Tibial nerve (tissue), 4 donors: ENCODE data around the gene ZNF501. TPM values are rescaled to one million over a fixed set of nuclear protein-coding genes. Genes with fewer than 3 reads are reported as not detected.

Experiments
- DNase-seq, 2 donors: peaks; one replicate each; pipeline ENCODE4 v3.0.0-alpha.2; 2019; ENCODE audit warnings: low spot score in 2 of 2
- H3K27ac ChIP-seq, 4 donors: fragments of 200-600 bp; sonication (generic) in 3 of 4; one replicate each; pipeline ENCODE4 v1.5.1; 2017 to 2019; ENCODE audit warnings: mild to moderate bottlenecking in 1 of 4
- H3K27me3 ChIP-seq, 2 donors: fragments of 200-600 bp; sonication (generic) in 1 of 2; one replicate each; pipeline versions ENCODE4 v1.5.1 to v1.6.0; 2017 to 2019
- H3K36me3 ChIP-seq, 3 donors: fragments of 200-600 bp; sonication (generic); one replicate each; pipeline ENCODE4 v1.5.1; 2018 to 2019
- H3K4me1 ChIP-seq, 4 donors: fragments of 200-600 bp; sonication (generic) in 3 of 4; one replicate each; pipeline ENCODE4 v1.5.1; 2017 to 2019
- H3K4me3 ChIP-seq, 4 donors: fragments of 200-600 bp; sonication (generic) in 3 of 4; one replicate each; pipeline ENCODE4 v1.5.1; 2017 to 2019; ENCODE audit warnings: mild to moderate bottlenecking in 1 of 4, moderate library complexity in 1 of 4
- H3K9me3 ChIP-seq, 4 donors: fragments of 200-600 bp; sonication (generic) in 3 of 4; one replicate each; pipeline ENCODE4 v1.5.1; 2017 to 2019
- CTCF ChIP-seq, 5 experiments: fragments of 200-600 bp in 3 of 5; fragments of 450-650 bp in 2 of 5; sonication (generic) in 3 of 5; IDR thresholded peaks; one replicate each; pipeline ENCODE4 v1.5.1; 2016 to 2019; ENCODE audit warnings: antibody characterized with exemption in 5 of 5, mild to moderate bottlenecking in 3 of 5, moderate library complexity in 2 of 5
- EP300 ChIP-seq, 2 donors: sonication (generic); formaldehyde crosslinking; IDR thresholded peaks; one replicate each; pipeline ENCODE4 v1.6.1; 2017; ENCODE audit warnings: antibody characterized with exemption in 2 of 2, mild to moderate bottlenecking in 1 of 2
- POLR2A ChIP-seq, 2 donors: fragments of 450-650 bp; IDR thresholded peaks; one replicate each; pipeline ENCODE4 v1.6.1; 2017; ENCODE audit warnings: antibody characterized with exemption in 2 of 2, mild to moderate bottlenecking in 2 of 2, moderate library complexity in 2 of 2
- WGBS, 2 donors: methylation state at CpG; one replicate each; pipeline ENCODE4 v1.1.5; 2018; 5-methylcytosine and 5-hydroxymethylcytosine counted together
- total RNA-seq, 4 donors: library from RNA; depleted of rRNA; stranded (reverse); fragments of >200 nt; gene quantifications; one replicate each; pipeline ENCODE4 v1.1.0, GENCODE V29; 2016

ZNF501 gene
- total RNA-seq = 1 to 10 TPM; 4.2 to 8.3 (median 6.5) TPM

GRCh38 chr3:44729384-44729910 lies at the start of gene ZNF501:
TSS of gene ZNF501 (plus strand) at chr3:44729635. CDS start at chr3:44734422, 4,787 bp downstream.
- H3K36me3 ChIP-seq = peaks cover 0 to 55% (median 16%) of the 10 kb centered on the region in 3 donors

GRCh38 chr3:44680921-44681455 lies 48.4 kb upstream of the ZNF501 start:
- Histone ChIP-seq H3K27ac (no peak overlapping the region), H3K27me3 (no peaks in the 10 kb centered on the region), H3K36me3 (peaks cover 0 to 50% (median 0%) of the 10 kb centered on the region in 3 donors), H3K4me1 (peaks cover 0 to 14% (median 0%) of the 10 kb centered on the region in 4 donors), H3K9me3 (peaks cover 0 to 75% (median 8%) of the 10 kb centered on the region in 4 donors), H3K4me3 (no peak overlapping the region)
- WGBS, 2 donors = 95 to 98% methylated on average over 4 of the region's 4 CpGs
- no peak for DNase-seq
- no peak for TF ChIP-seq EP300 (IDR thresholded peaks at IDR 0.05)

More at GRCh38 chr3:44729384-44729910, at the start of gene ZNF501:
- WGBS, 2 donors = 0 to 1% methylated on average over 35 to 46 of the region's 46 CpGs
- peak within 1 kb of the TSS; percentile 47 to 86 (median 66) for H3K4me3 ChIP-seq
- H3K27me3 ChIP-seq = no peaks in the 10 kb centered on the region
- peaks cover 0 to 75% (median 38%) of the 10 kb centered on the region in 4 donors for H3K9me3 ChIP-seq
- H3K27ac ChIP-seq = peak within 1 kb of the TSS in 1 of 4 donors; percentile 75
- no peak for TF ChIP-seq CTCF (IDR thresholded peaks at IDR 0.05)
- TF ChIP-seq POLR2A (IDR thresholded peaks at IDR 0.05) = peak in 1 of 2 donors; percentile 19
- peak in 1 of 2 donors; percentile 83 for TF ChIP-seq EP300 (IDR thresholded peaks at IDR 0.05)
- DNase-seq = peak; percentile 80 to 91
- peaks cover 0 to 18% (median 0%) of the 10 kb centered on the region in 4 donors for H3K4me1 ChIP-seq

GRCh38 chr3:44682182-44682896 lies 47.1 kb upstream of the ZNF501 start:
- Histone ChIP-seq H3K4me1 (peaks cover 0 to 15% (median 0%) of the 10 kb centered on the region in 4 donors), H3K27ac (no peak overlapping the region), H3K27me3 (no peaks in the 10 kb centered on the region), H3K36me3 (peaks cover 0 to 50% (median 0%) of the 10 kb centered on the region in 3 donors), H3K9me3 (peaks cover 0 to 62% (median 8%) of the 10 kb centered on the region in 4 donors), H3K4me3 (no peak overlapping the region)
- TF ChIP-seq EP300 (IDR thresholded peaks at IDR 0.05) (no peak), CTCF (IDR thresholded peaks at IDR 0.05) (no peak), POLR2A (IDR thresholded peaks at IDR 0.05) (no peak)
- DNase-seq = no peak
- 96 to 97% methylated on average over 2 of the region's 2 CpGs for WGBS, 2 donors

- H3K27ac ChIP-seq = peak overlapping the region in 1 of 4 donors; percentile 53
- peak; percentile 16 to 31 for DNase-seq
- peaks cover 0 to 15% (median 0%) of the 10 kb centered on the region in 4 donors for H3K4me1 ChIP-seq
- no peak for TF ChIP-seq POLR2A (IDR thresholded peaks at IDR 0.05)
- no peak for TF ChIP-seq EP300 (IDR thresholded peaks at IDR 0.05)
- no peak for TF ChIP-seq CTCF (IDR thresholded peaks at IDR 0.05)
- H3K9me3 ChIP-seq = peaks cover 0 to 38% (median 5%) of the 10 kb centered on the region in 4 donors
- WGBS, 2 donors = 1 to 2% methylated on average over 37 to 48 of the region's 48 CpGs
- peaks cover 0 to 42% (median 0%) of the 10 kb centered on the region in 3 donors for H3K36me3 ChIP-seq
- H3K4me3 ChIP-seq = peak overlapping the region; percentile 49 to 69 (median 62)
- peaks cover 0 to 12% of the 10 kb centered on the region in 2 donors for H3K27me3 ChIP-seq
Observed at GRCh38 chr3:44685128-44685800, 44.2 kb upstream of the ZNF501 start.

GRCh38 chr3:44687898-44688297 lies 41.5 kb upstream of the ZNF501 start:
- Histone ChIP-seq H3K4me1 (peaks cover 0 to 15% (median 0%) of the 10 kb centered on the region in 4 donors), H3K4me3 (no peak overlapping the region), H3K9me3 (peaks cover 0 to 19% (median 1%) of the 10 kb centered on the region in 4 donors), H3K27me3 (peaks cover 0 to 12% of the 10 kb centered on the region in 2 donors), H3K27ac (no peak overlapping the region), H3K36me3 (peaks cover 0 to 18% (median 0%) of the 10 kb centered on the region in 3 donors)
- no peak for DNase-seq
- TF ChIP-seq EP300 (IDR thresholded peaks at IDR 0.05) (no peak), POLR2A (IDR thresholded peaks at IDR 0.05) (no peak), CTCF (IDR thresholded peaks at IDR 0.05) (no peak)
- WGBS, 2 donors = 62 to 64% methylated on average over 1 of the region's 1 CpG
